Measurements from ENCODE around the gene DPYSL5. TPM values are rescaled to one million over a fixed set of nuclear protein-coding genes. Genes with fewer than 3 reads are reported as not detected.
"Not testable (repeated sequence)": the region's sequence is repeated elsewhere in the genome, so short reads cannot be mapped to it uniquely, and the experiment has no call there.

Gene DPYSL5
- total and polyA plus RNA-seq, 2 donors (not counting 1 experiment from before 2014, with no cell fraction given), result not detected

GRCh38 chr2:26812731-26813130 is 35.2 kb upstream of the DPYSL5 start:
- TF ChIP-seq EZH2 (IDR thresholded peaks at IDR 0.05; ENCODE audit: low read length, missing control alignments), result no peak
- no peak for TF ChIP-seq CTCF (conservative IDR thresholded peaks at IDR 0.05 in 1 of 2, IDR thresholded peaks at IDR 0.05 in 1 of 2; ENCODE audit: low read depth in 1 of 2, low read length in 2 of 2)
- no peak overlapping the region for H3K27ac ChIP-seq (ENCODE audit: insufficient read depth, low read length)
- no peak overlapping the region for H3K4me2 ChIP-seq (ENCODE audit: extremely low read depth, insufficient read depth, low read length)
- H3K9ac ChIP-seq (ENCODE audit: insufficient read depth, low read length), result no peak overlapping the region
- no peaks in the 10 kb centered on the region for H3K79me2 ChIP-seq (ENCODE audit: control insufficient read depth, insufficient read depth, low read length)
- no peak overlapping the region for H2AFZ ChIP-seq (ENCODE audit: low read length)
- H3K4me1 ChIP-seq (ENCODE audit: control insufficient read depth, extremely low read depth, insufficient read depth, low read length), result no peaks in the 10 kb centered on the region
- no peaks in the 10 kb centered on the region for H4K20me1 ChIP-seq (ENCODE audit: control insufficient read depth, extremely low read depth, insufficient read depth, low read length)
- no peaks in the 10 kb centered on the region for H3K36me3 ChIP-seq (ENCODE audit: control insufficient read depth, insufficient read depth, low read length)
- DNase-seq (ENCODE audit: low read depth in 2 of 2), result no peak
- H3K9me3 ChIP-seq (ENCODE audit: control insufficient read depth, insufficient read depth, low read depth, low read length), result no peaks in the 10 kb centered on the region
- H3K27me3 ChIP-seq (ENCODE audit: control insufficient read depth, insufficient read depth, low read length), result peaks cover 6% of the 10 kb centered on the region
- no peak overlapping the region for H3K4me3 ChIP-seq (replicated peaks in 1 of 4; ENCODE audit: control extremely low read depth in 1 of 4, insufficient read depth in 1 of 4, low read depth in 3 of 4, low read length in 4 of 4)

- not testable (repeated sequence) for H3K4me1 ChIP-seq (ENCODE audit: control insufficient read depth, extremely low read depth, insufficient read depth, low read length); H2AFZ ChIP-seq (ENCODE audit: low read length)
Observed at GRCh38 chr2:26814072-26814765, 33.7 kb upstream of the DPYSL5 start.

GRCh38 chr2:26816893-26817292 is 31.0 kb upstream of the DPYSL5 start:
- DNase-seq (ENCODE audit: low read depth in 2 of 2), result no peak
- H3K4me3 ChIP-seq (replicated peaks in 1 of 4; ENCODE audit: control extremely low read depth in 1 of 4, insufficient read depth in 1 of 4, low read depth in 3 of 4, low read length in 4 of 4), result no peak overlapping the region
- H3K36me3 ChIP-seq (ENCODE audit: control insufficient read depth, insufficient read depth, low read length), result no peaks in the 10 kb centered on the region
- no peaks in the 10 kb centered on the region for H3K9me3 ChIP-seq (ENCODE audit: control insufficient read depth, insufficient read depth, low read depth, low read length)
- no peak for TF ChIP-seq CTCF (conservative IDR thresholded peaks at IDR 0.05 in 1 of 2, IDR thresholded peaks at IDR 0.05 in 1 of 2; ENCODE audit: low read depth in 1 of 2, low read length in 2 of 2)
- TF ChIP-seq EZH2 (IDR thresholded peaks at IDR 0.05; ENCODE audit: low read length, missing control alignments), result no peak
- no peak overlapping the region for H3K9ac ChIP-seq (ENCODE audit: insufficient read depth, low read length)
- no peaks in the 10 kb centered on the region for H4K20me1 ChIP-seq (ENCODE audit: control insufficient read depth, extremely low read depth, insufficient read depth, low read length)
- no peaks in the 10 kb centered on the region for H3K79me2 ChIP-seq (ENCODE audit: control insufficient read depth, insufficient read depth, low read length)
- H3K4me2 ChIP-seq (ENCODE audit: extremely low read depth, insufficient read depth, low read length), result no peak overlapping the region
- no peak overlapping the region for H2AFZ ChIP-seq (ENCODE audit: low read length)
- no peak overlapping the region for H3K27ac ChIP-seq (ENCODE audit: insufficient read depth, low read length)
- H3K27me3 ChIP-seq (ENCODE audit: control insufficient read depth, insufficient read depth, low read length), result peaks cover 4% of the 10 kb centered on the region
- no peaks in the 10 kb centered on the region for H3K4me1 ChIP-seq (ENCODE audit: control insufficient read depth, extremely low read depth, insufficient read depth, low read length)

More at GRCh38 chr2:26814072-26814765, 33.7 kb upstream of the DPYSL5 start:
- H3K4me2 ChIP-seq (ENCODE audit: extremely low read depth, insufficient read depth, low read length); H3K9ac ChIP-seq (ENCODE audit: insufficient read depth, low read length); H3K4me3 ChIP-seq (replicated peaks in 1 of 4; ENCODE audit: control extremely low read depth in 1 of 4, insufficient read depth in 1 of 4, low read depth in 3 of 4, low read length in 4 of 4); H3K27ac ChIP-seq (ENCODE audit: insufficient read depth, low read length); H3K9me3 ChIP-seq (ENCODE audit: control insufficient read depth, insufficient read depth, low read depth, low read length); H4K20me1 ChIP-seq (ENCODE audit: control insufficient read depth, extremely low read depth, insufficient read depth, low read length); DNase-seq (ENCODE audit: low read depth in 2 of 2); H3K79me2 ChIP-seq (ENCODE audit: control insufficient read depth, insufficient read depth, low read length); H3K27me3 ChIP-seq (ENCODE audit: control insufficient read depth, insufficient read depth, low read length); H3K36me3 ChIP-seq (ENCODE audit: control insufficient read depth, insufficient read depth, low read length): not testable (repeated sequence)
